GM18868 (cell line): Measurements from ENCODE around the gene HNRNPL.
"Not testable (repeated sequence)": the region's sequence is repeated elsewhere in the genome, so short reads cannot be mapped to it uniquely, and the experiment has no call there.

Source experiments
- ATAC-seq: cut with Tn5 transposase; IDR thresholded peaks from one replicate; pipeline ENCODE4 v1.9.1; 2021; ENCODE audit warnings: mild to moderate bottlenecking, moderate library complexity; ENCODE audit not compliant: unreplicated experiment

The HNRNPL gene

DNA sequence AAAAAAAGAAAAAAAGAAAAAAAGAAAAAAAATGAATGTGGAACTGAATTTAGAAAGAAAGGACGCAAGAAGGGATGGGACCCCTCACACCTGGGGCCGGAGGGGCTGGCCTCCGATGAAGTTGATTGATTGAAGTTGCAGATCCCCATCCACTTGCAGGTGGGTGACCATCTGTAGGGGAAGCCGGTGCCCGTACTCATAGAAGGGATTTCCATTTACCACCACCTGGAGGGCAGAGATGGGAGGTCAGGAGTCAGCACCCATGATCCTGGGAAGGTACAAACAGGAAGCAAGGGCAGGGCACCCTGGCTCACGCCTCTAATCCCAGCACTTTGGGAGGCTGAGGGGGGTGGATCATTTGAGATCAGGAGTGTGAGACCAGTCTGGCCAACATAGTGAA is 43.4 kb downstream of the HNRNPL start:
- ATAC-seq = no peak

DNA sequence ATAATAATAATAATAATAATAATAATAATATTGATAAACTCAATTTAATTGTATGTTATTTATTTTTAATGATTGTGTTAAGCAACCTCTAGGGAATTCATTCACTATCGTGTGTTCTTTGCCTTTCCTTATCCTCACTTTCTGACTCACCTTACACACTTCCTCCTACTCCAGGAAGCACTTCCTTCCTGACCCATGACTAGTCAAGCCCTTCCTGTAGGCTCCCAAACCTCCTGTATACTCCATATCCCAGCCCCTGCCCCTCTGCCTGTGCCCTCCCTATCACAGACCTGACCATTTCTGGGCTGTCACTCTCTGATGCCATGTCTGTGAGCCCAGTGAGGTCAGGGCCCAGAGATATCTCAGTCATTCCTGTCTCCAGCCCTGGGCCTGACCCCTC is 44.6 kb downstream of the HNRNPL start:
- ATAC-seq = no peak

DNA sequence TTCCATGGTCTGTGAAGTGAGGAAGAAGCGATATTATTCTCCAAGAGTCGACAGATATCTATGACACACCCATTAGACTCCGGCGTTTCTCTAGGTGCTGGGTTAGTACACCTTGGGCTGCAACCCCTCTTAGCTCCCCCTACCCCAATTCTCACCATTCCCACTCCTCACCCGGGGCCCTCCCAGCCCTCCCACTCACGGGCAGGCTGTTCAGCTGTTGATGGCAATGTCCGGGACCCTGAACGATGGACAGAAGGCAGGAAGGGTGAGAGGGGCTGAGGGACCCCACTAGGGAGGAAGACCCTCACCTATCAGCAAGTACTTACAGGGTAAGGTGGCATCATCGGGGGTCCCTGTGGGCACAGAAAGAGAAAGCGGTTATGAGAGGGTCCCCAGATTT is 46.2 kb downstream of the HNRNPL start:
- ATAC-seq = no peak

DNA sequence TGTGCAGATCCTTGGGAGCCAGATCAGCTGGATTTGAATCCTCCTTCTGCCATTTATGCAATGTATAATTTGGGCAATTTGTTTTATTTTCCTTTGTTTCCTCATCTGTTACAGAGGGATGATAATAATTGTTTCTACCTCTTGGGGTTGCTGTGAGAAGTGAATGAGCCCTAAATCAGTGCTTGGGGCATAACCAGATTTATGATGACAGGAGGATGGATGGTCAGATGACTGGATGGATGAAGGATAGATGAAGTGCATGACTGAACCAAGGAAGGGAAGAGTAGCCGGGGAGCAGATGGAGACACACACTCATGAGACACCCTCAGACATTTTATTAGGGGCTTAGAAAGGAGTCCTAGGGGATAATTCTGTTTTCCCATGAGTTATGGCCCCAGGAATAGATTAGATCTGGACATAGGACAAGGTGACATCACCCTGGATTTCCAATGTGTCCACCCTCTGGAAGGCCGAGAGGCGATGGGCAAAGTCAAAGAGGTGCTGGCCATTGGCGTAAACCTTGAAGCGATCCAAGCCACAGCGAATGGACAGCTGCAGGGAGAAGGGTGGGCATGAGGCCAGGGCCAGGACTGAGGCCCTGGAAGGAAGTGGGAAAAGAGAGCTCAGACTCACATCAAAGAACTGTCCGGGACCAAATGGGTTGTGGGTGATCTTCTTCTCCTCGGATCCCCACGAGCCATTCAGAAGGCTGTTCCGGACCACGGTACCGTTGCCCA is 48.3 kb downstream of the HNRNPL start:
- no peak for ATAC-seq

DNA sequence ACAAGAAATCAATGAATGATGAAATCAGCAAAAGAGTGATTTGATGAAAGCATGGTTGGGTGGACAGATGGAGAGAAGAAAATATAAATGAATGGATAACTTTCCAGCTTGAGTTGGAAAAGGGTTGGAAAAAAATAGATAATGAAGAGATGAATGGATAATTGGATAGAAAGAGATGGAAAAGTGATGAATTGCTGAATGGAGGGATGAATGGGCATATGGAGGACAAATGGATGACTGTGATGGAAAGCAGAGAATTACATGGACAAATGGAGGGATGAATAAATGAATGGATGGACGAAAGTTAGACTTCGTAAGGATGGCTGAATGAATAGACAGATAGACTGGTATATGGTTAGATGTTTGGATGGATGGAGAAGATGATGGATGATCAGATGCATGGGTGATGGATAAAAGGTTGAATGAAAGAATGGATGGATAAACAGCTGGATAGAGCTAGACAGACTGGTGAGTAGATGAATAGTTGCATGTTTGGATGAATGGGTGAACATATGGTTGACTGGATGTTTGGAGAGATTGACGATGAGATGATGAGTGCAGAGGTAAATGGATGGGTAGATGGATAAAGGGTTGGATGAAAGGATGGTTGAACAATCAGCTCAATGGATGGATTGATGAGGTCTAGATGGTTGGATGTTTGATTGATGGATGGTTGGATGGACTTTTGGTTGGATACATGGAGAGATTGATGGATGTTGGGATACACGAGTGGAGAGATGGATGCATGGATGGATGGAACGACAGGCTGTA is 49.0 kb downstream of the HNRNPL start:
- no peak for ATAC-seq

DNA sequence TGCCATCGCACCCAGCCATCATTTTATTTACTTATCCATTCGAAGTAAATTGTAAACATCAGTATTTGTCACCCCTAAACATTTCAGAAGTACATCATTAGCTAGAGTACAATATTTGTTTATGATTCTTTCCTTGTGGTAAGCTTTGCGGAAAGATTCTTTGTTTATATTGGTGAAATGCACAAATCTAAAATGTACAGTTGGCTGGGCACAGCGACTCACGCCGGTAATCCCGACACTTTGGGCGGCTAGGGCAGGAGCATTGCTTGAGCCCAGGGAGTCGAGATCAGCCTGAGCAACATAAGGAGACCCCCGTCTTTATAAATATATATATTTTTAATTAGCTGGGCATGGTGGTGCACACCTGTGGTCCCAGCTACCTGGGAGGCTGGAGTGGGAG is 50.7 kb downstream of the HNRNPL start:
- ATAC-seq = no peak

DNA sequence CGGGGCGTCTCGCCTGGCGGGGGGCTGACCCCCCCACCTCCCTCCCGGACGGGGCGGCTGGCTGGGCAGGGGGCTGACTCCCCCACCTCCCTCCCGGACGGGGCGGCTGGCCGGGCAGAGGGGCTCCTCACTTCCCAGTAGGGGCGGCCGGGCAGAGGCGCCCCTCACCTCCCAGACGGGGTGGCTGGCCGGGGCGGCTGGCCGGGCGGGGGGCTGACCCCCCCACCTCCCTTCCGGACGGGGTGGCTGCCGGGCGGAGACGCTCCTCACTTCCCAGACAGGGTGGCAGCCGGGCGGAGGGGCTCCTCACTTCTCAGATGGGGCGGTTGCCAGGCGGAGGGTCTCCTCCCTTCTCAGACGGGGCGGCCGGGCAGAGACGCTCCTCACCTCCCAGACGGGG is 52.0 kb downstream of the HNRNPL start:
- not testable (repeated sequence) for ATAC-seq

DNA sequence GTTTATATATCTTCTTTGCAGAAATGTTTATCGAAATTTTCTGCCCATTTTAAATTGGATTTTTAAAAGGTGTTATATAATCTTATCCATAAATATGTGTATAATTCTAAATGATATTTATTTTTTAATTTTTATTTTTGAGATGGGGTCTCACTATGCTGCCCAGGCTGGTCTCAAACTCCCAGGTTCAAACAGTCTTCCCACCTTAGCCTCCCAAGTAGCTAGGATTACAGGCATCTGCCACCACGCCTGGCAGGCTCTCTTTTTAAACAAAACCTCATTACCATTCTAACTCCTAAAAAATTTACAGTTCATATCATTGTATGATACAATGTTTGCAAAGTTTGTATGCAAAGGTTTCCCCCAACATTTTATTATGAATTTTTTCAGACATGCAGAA is 53.6 kb downstream of the HNRNPL start:
- ATAC-seq = no peak

DNA sequence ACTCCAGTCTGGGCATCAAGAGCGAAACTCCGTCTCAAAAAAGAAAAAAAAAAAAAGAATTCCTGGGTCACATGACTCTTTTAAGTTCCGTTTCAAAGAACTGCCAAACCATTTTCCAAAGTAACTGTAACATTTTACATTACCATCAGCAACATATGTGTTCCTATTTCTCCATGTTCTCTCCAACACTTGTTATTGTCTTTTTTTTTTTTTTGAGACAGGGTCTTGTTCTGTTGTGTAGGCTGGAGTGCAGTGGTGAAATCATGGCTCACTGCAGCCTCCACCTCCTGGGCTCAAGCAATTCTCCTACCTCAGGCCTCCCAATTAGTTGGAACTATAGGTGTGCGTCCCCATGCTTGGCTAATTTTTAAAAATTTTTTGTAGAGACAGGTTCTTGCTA is 54.2 kb downstream of the HNRNPL start:
- no peak for ATAC-seq

DNA sequence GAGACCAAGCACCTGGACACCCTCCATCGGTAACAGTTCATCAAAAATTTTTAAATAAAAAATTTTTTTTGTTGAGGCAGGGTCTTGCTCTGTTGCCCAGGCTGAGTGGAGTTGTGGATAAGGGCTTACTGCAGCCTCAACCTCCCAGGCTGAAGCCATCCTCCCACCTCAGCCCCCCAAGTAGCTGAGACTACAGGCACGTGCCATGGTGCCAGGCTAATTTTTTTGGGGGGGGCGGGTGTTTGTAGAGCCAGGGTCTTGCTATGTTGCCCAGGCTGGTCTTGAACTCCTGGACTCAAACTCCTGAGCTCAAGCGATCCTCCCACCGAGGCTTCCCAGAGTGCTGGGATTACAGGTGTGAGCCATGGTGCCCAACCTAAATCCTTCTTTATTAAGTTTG is 56.1 kb downstream of the HNRNPL start:
- no peak for ATAC-seq

DNA sequence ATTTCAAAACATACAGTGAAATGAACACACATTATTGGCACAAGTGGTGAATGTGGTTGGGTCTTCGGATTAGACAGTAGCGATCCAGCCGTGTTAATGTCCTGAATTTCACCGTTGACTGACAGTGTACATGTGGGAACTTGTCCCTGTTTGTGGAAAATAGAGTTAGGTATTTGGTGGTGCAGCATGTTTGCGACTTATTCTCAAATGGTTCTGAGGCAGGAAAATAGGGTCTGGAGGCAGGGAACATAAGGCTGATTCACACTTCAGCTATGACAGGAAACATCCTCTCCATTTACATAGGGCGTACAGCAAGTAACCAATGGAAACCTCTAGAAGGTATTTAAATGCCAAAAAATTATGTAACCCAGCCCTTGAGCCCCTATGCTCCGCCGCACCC is 56.6 kb downstream of the HNRNPL start:
- ATAC-seq = no peak

DNA sequence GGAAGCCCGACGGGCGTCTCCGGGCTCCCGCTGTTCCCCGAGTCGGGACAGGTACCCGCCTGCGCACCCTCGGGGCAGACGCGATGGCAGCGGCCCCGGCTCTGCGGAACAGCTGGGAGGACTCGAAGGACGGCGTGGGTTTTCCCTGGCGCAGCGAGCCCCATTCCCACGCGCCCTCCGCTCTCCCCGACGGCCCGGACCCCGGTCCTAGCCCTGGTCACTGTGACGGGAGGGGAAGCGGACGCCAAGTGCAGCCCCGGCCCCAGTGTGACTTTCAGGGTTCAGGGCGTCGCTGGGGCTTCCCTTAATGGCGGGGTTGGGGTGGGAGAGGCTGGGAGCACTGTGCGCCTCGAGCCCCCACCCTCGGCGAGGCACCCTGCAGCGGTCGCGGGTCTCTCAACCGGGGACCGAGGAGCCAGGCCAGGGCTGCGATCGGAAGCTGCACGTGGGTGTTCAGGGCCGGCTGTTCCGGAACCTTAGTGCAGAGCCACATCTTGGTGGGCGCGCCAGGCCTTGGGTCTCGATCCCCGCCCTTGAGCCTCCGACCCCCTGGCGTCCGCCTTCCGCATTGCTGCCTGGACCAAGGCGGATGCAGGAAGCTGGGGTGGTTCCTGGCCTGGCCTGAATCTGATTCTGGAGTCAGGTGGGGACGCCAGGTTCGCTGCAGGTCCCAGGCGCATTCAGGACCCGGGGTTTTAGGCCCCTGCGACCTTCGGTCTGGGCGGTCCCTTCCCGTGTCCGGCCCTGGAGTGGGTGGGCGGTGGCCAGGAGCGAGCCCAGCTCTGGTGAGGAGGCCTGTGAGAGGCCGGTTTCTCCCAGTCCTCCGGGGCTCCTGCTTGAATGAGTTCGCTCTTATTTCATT is 57.3 kb downstream of the HNRNPL start:
- no peak for ATAC-seq

DNA sequence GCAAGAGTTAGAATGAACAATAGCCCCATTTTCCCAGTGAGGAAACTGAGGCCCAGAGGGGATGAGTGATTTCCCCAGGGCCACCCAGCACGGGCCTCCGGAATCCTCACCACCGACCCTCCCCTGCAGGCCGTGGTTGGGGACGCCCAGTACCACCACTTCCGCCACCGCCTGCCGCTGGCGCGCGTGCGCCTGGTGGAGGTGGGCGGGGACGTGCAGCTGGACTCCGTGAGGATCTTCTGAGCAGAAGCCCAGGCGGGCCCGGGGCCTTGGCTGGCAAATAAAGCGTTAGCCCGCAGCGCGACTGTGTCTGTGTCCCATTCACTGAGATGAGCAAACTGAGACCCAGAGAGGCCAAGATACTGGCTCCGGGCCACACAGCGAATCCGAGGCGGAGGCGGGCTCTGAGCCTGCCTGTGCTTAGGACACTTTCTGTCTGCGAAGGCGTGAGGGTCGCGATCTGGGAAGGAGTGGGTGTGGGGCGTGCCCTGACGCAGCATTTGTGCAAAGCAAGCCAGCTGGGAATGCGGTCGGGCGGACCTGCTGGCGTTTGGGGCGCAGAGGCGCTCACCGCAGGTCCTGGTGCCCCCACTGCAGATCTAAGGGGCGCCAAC is 58.2 kb downstream of the HNRNPL start:
- peak; percentile 61 for ATAC-seq

DNA sequence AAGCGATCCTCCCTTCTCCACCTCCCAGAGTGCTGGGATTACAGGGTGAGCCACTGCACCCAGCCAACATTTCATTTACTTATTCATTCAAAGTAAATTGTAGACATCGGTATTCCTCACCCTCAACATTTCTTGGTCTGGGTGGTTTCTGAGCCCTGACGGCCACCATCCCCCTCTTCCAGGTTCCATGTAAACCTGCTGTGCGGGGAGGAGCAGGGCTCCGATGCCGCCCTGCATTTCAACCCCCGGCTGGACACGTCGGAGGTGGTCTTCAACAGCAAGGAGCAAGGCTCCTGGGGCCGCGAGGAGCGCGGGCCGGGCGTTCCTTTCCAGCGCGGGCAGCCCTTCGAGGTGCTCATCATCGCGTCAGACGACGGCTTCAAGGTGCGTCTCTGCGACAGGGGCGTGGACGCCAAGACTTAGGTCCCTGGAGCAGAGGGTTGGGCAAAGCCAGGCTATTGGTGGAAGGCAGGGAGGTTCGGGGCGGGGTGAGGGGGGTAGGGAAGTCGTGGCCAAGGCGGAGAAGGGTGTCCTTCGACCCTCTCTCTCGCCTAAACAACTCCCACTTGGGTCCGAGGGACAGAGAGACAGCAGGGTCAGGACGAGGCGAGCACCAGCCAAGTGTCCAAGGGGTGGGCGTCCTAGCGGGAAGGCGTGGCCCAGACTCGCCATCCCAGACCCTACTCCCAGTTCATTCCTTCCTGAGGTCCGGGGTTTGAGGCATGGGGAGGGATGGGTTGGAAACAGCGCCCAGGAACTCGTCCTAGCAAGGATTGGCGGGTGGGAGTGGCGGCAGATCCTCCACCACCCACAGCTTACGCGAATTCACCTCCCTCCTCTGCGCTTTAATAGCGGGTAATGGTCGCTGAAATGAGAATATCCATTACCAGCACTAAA is 59.0 kb downstream of the HNRNPL start:
- not testable (repeated sequence) for ATAC-seq

DNA sequence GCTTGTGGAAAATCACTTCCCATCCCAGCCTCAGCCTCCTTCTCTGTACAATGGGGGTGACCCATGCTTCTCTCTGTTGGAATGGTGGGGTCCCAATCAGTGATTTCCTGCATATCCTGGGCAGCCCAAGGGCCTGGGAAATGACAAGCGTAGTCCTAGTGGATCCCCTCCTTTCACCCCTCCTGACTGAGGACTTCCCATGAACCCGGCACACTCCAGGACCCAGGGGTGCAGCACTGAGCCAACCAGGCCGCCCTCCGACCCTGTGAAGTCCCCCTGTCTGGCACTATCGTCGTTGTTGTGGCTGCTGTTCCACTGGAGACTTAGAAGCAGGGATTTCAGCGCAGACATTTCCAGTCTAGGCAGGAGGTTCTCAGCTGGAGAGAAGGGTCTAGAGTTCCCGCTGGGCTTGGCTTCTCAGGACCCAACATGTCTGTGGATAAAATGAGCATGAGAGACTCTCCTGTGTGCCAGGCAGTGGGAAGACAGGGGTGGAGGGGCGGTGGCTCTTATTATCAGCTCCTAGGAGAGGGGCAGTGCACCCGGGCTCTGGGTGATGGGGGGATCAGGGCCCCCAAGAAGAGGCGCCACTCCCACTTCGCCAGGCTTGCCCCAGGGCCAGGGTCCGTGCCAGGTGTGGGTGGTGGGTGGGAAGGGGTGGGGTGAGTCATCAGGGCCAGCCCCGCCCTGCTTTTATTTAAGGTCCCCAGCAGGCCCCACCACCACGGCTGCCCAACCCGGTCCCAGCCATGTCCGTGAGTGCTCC is 61.1 kb downstream of the HNRNPL start, which contains the start of gene LGALS7B:
Gene LGALS7B (plus strand): TSS at position 723 of the 766 bp plus-strand sequence. CDS start 27 bp downstream, at position 750.
- ATAC-seq = no peak

DNA sequence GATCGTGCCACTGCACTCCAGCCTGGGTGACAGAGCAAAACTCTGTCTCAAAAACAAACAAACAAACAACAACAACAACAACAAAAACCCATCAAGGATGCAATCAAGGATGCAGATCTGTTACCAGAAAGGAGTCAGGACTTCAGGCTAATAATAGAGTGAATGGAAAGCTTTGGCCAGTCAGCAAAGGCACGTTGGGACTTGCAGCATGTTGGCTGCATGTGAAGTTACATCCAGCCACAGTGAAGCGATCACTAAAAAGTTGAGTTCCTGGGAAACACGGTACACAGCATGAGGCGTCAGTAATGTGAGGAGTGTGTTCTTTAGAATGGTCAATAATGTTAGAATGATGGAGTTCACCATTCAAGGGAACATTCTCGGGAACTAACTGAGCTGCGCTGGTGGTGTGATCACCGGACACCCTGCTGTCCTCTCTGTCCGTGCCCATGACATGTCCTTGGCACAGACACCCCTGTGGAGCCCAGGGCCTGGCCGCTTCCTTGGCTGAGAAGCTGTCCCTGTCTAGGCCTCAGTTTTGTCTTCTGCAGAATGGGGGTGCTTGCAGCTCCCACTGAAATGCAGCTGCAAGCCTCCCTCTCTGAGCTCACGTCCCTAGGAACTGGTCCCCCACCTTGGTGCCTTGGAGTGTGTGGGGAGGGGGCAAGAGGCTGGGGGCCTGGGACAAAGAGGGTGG is 63.1 kb downstream of the HNRNPL start:
- ATAC-seq = no peak
